ENCODE results near the gene BLID.

Gene BLID, protein sequence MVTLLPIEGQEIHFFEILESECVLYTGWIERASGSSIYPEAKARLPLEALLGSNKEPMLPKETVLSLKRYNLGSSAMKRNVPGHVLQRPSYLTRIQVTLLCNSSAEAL

DNA sequence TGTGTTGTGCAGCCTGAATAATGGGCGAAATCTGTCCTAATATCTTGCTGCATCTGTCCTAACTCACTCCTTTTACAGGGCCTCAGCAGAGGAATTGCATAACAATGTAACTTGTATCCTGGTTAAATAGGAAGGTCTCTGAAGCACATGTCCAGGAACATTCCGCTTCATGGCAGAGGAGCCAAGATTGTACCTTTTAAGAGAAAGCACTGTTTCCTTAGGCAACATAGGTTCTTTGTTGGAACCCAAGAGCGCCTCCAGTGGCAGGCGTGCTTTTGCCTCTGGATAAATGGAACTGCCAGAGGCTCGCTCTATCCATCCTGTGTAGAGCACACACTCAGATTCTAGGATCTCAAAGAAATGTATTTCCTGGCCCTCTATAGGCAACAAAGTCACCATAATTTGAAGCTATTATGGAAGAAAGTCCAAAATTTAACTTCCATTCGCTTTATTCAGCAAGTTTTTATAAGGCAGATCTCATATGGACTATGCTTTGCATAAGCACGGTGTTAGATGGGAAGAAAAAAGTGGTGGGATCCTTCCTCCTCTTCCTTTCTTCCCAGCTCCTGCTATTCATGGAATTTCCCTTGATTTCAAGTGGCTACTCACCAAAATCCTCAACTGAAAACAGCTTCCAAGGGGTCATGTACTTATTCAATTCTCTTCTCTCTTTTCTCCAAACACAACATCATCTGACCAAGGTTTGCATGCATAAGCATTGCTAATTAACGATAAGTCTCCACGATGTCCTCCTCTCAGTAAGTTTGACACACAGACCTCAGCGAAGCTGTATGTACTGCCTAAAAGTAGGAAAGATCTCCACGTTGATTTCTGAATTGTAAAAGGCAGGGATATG is at the start of gene BLID:
BLID (minus strand) TSS at position 692 of the 856 bp plus-strand sequence; CDS start at position 399, 293 bp downstream.
- DNase-seq: no peak

- no peak for DNase-seq
Observed at GRCh38 chr11:122163053-122163819, 47.2 kb upstream of the BLID start.

DNA sequence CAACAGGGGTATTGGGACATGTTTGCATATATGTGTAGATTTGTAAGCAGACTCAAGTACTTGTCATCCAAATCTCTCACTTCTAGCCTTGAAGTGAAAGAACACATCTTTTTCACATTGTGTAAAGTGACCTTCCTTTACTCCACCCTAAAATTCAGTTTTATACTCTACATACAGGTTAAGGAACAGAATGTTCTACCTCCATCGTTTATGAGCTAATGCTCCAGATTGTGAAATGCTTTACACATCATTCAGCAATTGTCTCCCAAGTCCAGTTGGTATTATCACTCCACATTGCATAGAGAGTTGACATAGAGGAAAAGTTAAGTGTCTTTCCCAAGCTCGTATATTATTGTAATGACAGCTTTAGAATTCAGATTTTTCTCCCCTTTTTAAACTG is 46.1 kb upstream of the BLID start:
- DNase-seq: no peak

DNA sequence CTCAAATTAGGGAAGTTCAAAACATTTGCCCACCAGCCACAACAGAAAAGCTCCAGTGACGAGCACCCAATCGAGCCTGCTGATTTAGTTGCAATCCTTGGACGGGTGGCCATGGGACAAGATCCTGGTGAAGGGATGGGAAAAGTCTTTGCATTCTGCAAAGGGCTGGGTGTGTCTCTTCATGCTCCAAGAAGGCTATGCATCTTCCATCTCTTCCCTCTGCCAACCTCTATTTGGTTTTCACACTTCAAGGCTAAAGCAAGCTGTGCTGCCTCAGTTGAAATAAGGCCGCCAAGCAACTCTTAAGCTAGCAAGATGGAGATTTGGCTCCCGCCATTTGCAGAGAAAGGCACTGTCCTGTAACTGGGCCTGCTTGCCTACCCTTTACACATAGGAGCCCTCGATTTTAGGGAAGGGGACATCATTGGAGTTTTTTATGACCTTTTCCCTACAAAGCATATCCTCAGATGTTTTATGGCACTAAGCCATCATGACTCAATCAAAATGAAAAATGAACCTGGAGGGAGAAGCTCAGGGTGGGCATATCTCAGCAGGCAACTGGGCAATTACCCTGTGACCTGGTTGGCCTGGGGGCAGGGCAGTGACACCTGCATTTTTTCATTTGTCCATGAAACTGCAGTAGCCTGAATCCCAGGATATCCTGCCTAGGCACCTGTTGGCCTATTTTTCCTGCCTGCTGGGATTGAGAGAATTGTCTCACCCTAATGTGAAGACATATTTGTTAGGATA is 45.0 kb upstream of the BLID start:
- no peak for DNase-seq

DNA sequence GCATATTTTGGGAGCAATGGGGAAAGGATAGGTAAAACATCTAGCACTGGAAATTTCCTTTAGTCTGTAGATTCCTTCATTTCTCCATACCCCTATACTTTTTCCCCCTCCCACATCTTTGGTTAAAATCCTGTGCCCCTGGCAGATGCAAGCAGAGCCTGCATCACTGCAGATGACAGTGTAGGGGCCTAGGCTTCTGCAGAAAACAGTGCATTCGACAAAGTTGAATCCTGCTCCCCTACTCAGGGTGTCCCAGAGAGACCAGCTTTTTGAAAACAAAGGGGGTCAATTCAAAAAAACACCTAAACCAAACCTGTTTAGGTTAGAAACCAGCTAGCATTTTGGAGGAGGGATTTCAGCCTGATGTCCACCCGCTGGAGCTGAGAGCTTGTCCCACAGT is 43.8 kb upstream of the BLID start:
- DNase-seq: no peak

GRCh38 chr11:122159173-122159721 is 43.2 kb upstream of the BLID start:
- DNase-seq: no peak

GRCh38 chr11:122158171-122158570 is 42.2 kb upstream of the BLID start:
- no peak for DNase-seq

- no peak for DNase-seq
Observed at GRCh38 chr11:122157653-122158161, 41.7 kb upstream of the BLID start.

DNA sequence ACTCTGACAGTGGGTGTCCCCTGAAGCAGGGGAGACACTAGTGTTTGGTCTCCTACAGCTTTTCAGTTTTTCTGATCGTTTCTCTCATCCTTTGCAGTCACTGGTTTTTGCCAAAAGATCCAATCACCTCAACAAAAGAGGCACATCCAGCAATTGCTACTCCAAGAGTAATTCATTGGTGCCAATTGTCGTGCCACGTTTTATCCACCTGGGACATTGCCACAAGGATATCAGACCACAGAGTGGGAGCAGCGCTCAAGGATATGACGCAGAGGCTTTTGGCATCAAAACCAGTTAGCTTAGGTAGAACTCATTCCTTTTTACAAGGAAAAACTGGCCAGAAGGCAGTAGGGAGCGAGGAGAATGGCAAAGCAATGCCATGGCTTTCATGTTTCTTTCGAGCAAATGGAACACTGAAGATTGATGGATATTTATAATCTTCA is 40.9 kb upstream of the BLID start:
- DNase-seq: no peak

- no peak for DNase-seq
Observed at GRCh38 chr11:122155765-122156527, 39.9 kb upstream of the BLID start.

- DNase-seq: no peak
Observed at GRCh38 chr11:122154994-122155393, 39.0 kb upstream of the BLID start.

DNA sequence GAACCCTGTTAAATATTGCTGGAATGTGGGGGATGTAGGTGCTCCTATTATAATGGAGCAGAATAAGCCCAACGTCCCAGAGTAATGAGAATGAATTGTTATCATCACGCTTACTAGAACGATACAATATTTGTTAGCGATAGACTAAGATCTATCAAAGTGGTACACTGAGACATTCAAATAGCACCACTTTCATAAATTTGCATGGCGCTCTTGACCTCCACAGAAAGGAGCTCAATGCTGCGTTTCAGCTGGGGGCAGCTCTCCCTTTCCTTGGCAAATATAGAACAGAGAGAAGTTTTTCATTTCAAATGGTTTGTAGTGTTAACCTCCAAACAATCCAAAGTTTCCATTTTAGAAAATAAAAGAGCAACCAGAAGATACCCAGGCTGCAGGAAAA is 38.2 kb upstream of the BLID start:
- no peak for DNase-seq

- no peak for DNase-seq
Observed at GRCh38 chr11:122153746-122154145, 37.7 kb upstream of the BLID start.

DNA sequence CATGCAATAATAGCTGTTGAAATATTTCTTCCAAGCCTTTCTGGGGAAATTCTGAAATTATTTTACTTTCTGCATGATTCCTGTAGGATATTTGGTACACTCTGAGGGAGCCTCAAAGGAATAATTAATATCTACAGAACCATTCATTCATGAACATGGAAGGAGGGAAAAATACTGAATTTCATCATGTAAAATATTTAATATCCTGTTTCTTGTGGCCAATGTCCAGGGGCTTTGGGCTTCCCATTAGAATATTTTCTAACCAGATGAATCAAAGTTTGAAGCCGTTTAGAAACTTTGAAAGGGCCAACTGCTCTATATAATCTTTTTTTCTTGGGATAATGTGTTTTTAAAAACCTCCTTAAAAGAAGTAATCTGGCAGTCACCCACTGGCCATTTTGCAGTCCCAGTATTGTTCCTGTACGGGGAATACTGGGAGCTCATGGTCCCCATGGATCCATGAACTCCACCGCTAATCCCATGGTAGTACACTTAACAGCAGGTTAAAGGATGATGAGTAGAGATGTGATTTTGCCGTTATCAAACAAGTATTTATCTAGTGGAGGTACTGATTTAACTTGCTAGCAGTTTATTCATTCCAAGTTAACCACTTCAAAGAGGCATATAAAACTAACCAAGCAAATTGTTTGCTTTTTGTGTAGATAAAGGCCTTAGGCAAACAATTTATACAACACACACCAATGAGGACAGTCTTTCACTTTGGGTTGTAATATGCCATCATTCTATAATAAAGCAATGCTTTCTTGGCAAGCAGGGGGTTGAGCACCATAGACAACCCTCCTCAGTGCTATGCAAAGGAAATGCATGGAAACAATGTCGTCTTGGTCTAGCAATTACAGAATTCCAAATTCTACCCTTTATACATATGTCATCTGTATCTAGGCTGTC is 34.5 kb upstream of the BLID start:
- no peak for DNase-seq

GRCh38 chr11:122149202-122149601 is 33.2 kb upstream of the BLID start:
- no peak for DNase-seq

- DNase-seq: no peak
Observed at GRCh38 chr11:122146475-122146874, 30.5 kb upstream of the BLID start.

DNA sequence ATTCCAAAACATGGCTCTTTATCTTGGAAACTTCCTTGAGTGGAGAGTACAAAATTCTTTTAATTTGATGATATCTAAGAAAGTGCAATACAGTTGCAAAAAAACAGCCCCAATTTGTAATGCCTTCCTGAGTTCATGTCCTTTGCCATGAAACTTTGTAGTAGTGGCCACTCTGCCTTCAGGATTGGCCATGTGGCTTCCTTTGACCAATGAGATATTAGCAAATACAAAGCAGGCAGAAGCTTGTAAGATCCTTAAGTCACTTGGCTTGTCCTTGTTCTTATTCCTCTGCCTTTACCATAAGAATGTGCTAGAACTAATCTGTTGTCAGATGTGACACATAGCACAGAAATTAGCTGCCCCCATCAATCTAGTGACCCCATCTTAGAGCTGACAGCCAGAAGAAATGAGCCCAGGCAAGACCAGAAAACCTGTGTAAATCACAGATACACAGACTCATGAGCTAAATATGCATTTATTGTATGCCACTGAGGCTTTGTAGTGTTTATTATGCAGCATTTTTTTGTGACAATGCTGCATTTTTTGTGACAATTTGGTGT is 29.8 kb upstream of the BLID start:
- DNase-seq: no peak

- no peak for DNase-seq
Observed at GRCh38 chr11:122144752-122145151, 28.7 kb upstream of the BLID start.

GRCh38 chr11:122141725-122142124 is 25.7 kb upstream of the BLID start:
- DNase-seq: no peak

DNA sequence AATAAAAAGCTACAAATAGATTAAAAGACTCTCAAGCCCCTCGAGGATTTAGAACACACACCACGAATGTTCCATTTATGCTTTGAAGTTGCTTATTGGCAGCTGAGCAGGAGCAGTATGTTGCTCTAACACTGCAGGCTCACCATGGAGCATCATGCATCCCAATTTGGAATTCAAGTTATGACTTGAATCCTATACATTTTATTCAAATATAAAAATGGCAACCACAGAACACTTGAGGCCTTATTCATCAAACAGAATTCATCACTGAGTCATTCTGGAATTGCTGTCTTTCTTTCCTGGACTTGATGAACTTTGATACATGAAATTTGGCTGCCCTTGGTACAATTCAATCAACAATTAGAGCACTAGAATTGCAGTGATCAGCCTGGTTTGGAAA is 24.5 kb upstream of the BLID start:
- no peak for DNase-seq

- DNase-seq: no peak
Observed at GRCh38 chr11:122139595-122139866, 23.5 kb upstream of the BLID start.
